DOHH2 (cell line): ENCODE data around the gene CLVS2.

Source experiments
- H3F3A ChIP-seq: fragments of 200-600 bp; sonication (generic), shearing (Covaris generic); 2 replicates; pipeline ENCODE4 v1.6.0; 2016; ENCODE audit warnings: antibody characterized with exemption, mild to moderate bottlenecking; ENCODE audit not compliant: control insufficient read depth, insufficient read depth
- H3K27ac ChIP-seq: fragments of 200-600 bp; sonication (generic); 2 replicates; pipeline ENCODE4 v1.5.1; 2014; ENCODE audit warnings: low read depth, mild to moderate bottlenecking, low read length, moderate library complexity
- H3K27me3 ChIP-seq: fragments of 200-600 bp; sonication (generic); 2 replicates; pipeline ENCODE4 v1.6.1; 2014; ENCODE audit warnings: mild to moderate bottlenecking, low read length, mixed read lengths; ENCODE audit not compliant: control insufficient read depth
- H3K36me3 ChIP-seq: fragments of 200-600 bp; sonication (generic); 2 replicates; pipeline ENCODE4 v1.6.1; 2014; ENCODE audit warnings: mild to moderate bottlenecking, low read length, moderate library complexity, mixed read lengths; ENCODE audit not compliant: control insufficient read depth
- H3K4me1 ChIP-seq: fragments of 200-600 bp; sonication (generic); 2 replicates; pipeline ENCODE4 v1.6.1; 2014; ENCODE audit warnings: mild to moderate bottlenecking, low read length, mixed read lengths; ENCODE audit not compliant: control insufficient read depth
- H3K4me2 ChIP-seq: fragments of 200-600 bp; sonication (generic); 2 replicates; pipeline ENCODE4 v1.6.0; 2014; ENCODE audit warnings: mild to moderate bottlenecking, low read length, moderate library complexity
- H3K4me3 ChIP-seq: fragments of 200-600 bp; sonication (generic); 2 replicates; pipeline ENCODE4 v1.5.1; 2014; ENCODE audit warnings: mild to moderate bottlenecking, low read length, mixed read lengths
- H3K79me2 ChIP-seq: fragments of 200-600 bp; sonication (generic); 2 replicates; pipeline ENCODE4 v1.6.1; 2014; ENCODE audit warnings: mild to moderate bottlenecking, low read length, mixed read lengths; ENCODE audit not compliant: control insufficient read depth
- H3K9me2 ChIP-seq: fragments of 200-600 bp; sonication (generic); replicated peaks from 2 replicates; pipeline ENCODE4 v1.6.1; 2014; ENCODE audit warnings: mild to moderate bottlenecking, low read length, mixed read lengths; ENCODE audit not compliant: control insufficient read depth
- H3K9me3 ChIP-seq: fragments of 200-600 bp; sonication (generic); 2 replicates; pipeline ENCODE4 v1.6.1; 2014; ENCODE audit warnings: antibody characterized with exemption, low read length, mixed read lengths; ENCODE audit not compliant: control insufficient read depth, insufficient read depth
- H4K20me1 ChIP-seq: fragments of 200-600 bp; sonication (generic); 2 replicates; pipeline ENCODE4 v1.6.0; 2014; ENCODE audit warnings: low read depth, mild to moderate bottlenecking, antibody characterized with exemption, low read length, moderate library complexity; ENCODE audit not compliant: control insufficient read depth, insufficient read depth
- EZH2phosphoT487 ChIP-seq: fragments of 200-600 bp; sonication (generic); IDR thresholded peaks from 2 replicates; pipeline ENCODE4 v1.6.1; 2017; ENCODE audit warnings: borderline replicate concordance, mild to moderate bottlenecking, antibody characterized with exemption, low read length, moderate library complexity, mixed read lengths
- TF ChIP-seq, protein P1 (sequence below): fragments of 200-600 bp; sonication (generic); IDR thresholded peaks from one replicate; pipeline ENCODE4 v1.5.1; 2014; ENCODE audit warnings: antibody characterized with exemption, mild to moderate bottlenecking, low read depth, low read length; ENCODE audit not compliant: poor library complexity, severe bottlenecking

Gene CLVS2

GRCh38 chr6:122977180-122977579, 18.9 kb upstream of the CLVS2 start:
- no peak overlapping the region for H3K27ac ChIP-seq
- no peaks in the 10 kb centered on the region for H3K27me3 ChIP-seq
- H3K4me2 ChIP-seq: no peak overlapping the region
- H3K79me2 ChIP-seq: no peaks in the 10 kb centered on the region
- H3F3A ChIP-seq: no peaks in the 10 kb centered on the region
- H3K9me3 ChIP-seq: no peaks in the 10 kb centered on the region
- no peaks in the 10 kb centered on the region for H3K9me2 ChIP-seq
- TF ChIP-seq, protein P1, sequence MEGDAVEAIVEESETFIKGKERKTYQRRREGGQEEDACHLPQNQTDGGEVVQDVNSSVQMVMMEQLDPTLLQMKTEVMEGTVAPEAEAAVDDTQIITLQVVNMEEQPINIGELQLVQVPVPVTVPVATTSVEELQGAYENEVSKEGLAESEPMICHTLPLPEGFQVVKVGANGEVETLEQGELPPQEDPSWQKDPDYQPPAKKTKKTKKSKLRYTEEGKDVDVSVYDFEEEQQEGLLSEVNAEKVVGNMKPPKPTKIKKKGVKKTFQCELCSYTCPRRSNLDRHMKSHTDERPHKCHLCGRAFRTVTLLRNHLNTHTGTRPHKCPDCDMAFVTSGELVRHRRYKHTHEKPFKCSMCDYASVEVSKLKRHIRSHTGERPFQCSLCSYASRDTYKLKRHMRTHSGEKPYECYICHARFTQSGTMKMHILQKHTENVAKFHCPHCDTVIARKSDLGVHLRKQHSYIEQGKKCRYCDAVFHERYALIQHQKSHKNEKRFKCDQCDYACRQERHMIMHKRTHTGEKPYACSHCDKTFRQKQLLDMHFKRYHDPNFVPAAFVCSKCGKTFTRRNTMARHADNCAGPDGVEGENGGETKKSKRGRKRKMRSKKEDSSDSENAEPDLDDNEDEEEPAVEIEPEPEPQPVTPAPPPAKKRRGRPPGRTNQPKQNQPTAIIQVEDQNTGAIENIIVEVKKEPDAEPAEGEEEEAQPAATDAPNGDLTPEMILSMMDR: no peak
- TF ChIP-seq EZH2phosphoT487: no peak
- no peaks in the 10 kb centered on the region for H3K36me3 ChIP-seq
- no peaks in the 10 kb centered on the region for H4K20me1 ChIP-seq
- no peaks in the 10 kb centered on the region for H3K4me1 ChIP-seq
- no peak overlapping the region for H3K4me3 ChIP-seq

DNA sequence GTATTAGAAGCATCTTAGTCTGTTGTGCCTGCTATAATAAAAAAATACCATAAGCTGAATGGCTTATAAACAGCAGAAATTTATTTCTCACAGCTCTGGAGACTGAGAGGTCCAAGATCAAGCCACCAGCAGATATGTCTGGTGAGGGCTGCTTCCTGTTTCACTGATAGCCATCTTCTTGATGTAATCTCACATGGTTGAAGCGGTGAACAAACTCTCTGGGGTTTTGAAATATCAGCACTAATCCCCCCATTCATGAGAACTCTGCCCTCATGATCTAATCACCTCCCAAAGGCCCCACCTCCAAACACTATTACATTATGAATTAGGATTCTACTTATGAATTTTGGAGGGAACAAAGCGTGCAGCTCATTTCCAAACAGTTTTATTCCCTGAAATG, 11.6 kb upstream of the CLVS2 start:
- H3K79me2 ChIP-seq: no peaks in the 10 kb centered on the region
- no peaks in the 10 kb centered on the region for H3K36me3 ChIP-seq
- no peaks in the 10 kb centered on the region for H3K4me1 ChIP-seq
- no peak overlapping the region for H3K4me2 ChIP-seq
- no peaks in the 10 kb centered on the region for H3K9me3 ChIP-seq
- H3K27me3 ChIP-seq: no peaks in the 10 kb centered on the region
- no peak overlapping the region for H3K4me3 ChIP-seq
- no peaks in the 10 kb centered on the region for H4K20me1 ChIP-seq
- TF ChIP-seq, protein P1: no peak
- no peak for TF ChIP-seq EZH2phosphoT487
- no peak overlapping the region for H3K27ac ChIP-seq
- no peaks in the 10 kb centered on the region for H3F3A ChIP-seq
- no peaks in the 10 kb centered on the region for H3K9me2 ChIP-seq

DNA sequence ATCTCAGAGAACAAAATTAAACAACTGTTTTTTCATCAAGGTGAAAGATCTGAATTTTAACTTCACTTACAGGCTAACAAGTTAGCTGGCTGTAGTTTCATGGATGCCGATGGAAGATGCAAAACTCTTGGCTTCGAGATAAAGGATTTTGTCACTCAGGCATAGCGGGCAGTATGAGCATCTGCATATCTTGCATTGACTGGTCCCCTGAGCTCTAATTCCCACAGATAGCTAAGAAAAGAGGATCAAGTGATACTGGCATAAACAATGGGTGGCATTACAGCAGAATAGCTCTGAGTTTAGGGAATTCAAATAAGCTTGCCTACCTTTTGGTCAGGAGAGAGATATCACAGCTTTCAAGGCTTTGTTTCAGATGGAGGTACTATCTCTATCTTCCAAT, 1.8 kb upstream of the CLVS2 start:
- no peaks in the 10 kb centered on the region for H4K20me1 ChIP-seq
- H3K36me3 ChIP-seq: no peaks in the 10 kb centered on the region
- no peaks in the 10 kb centered on the region for H3K9me2 ChIP-seq
- no peaks in the 10 kb centered on the region for H3F3A ChIP-seq
- TF ChIP-seq, protein P1: no peak
- no peak for TF ChIP-seq EZH2phosphoT487
- H3K27me3 ChIP-seq: no peaks in the 10 kb centered on the region
- H3K4me2 ChIP-seq: no peak overlapping the region
- no peaks in the 10 kb centered on the region for H3K4me1 ChIP-seq
- H3K4me3 ChIP-seq: no peak overlapping the region
- H3K9me3 ChIP-seq: no peaks in the 10 kb centered on the region
- no peaks in the 10 kb centered on the region for H3K79me2 ChIP-seq
- H3K27ac ChIP-seq: no peak overlapping the region
